GM12878 (cell line): ENCODE measurements around the gene EHD4. TPM values are rescaled to one million over a fixed set of nuclear protein-coding genes. Genes with fewer than 3 reads are reported as not detected.

Source experiments
- ATAC-seq: fragments of 200-7000 bp; cut with Tn5 transposase; 3 replicates; pipeline ENCODE4 v1.9.1; 2020; ENCODE audit warnings: mild to moderate bottlenecking, moderate library complexity
- BruUV-seq: library from RNA; stranded (reverse); fragments of 400-500 nt; replicated peaks from 2 replicates; lab custom pipeline; 2021; lab: Mats Ljungman, UMichigan
- CTCF ChIA-PET: fragments of 300-600 bp; sonication (Branson Sonifier 250); formaldehyde crosslinking; extraction: SDS; loops from one replicate; lab custom pipeline; 2021; ENCODE audit warnings: inconsistent platforms; lab: Yijun Ruan, JAX
- POLR2A ChIA-PET: fragments of 350-600 bp; formaldehyde crosslinking; extraction: SDS; loops from one replicate; lab custom pipeline; 2021; ENCODE audit warnings: inconsistent platforms; lab: Charles Lee
- RAD21 ChIA-PET: fragments of 300-600 bp; sonication (Branson Sonifier 250); formaldehyde crosslinking; loops from one replicate; lab custom pipeline; 2023; ENCODE audit warnings: antibody characterized with exemption; ENCODE audit not compliant: unreplicated experiment; lab: Charles Lee
- SMC1A ChIA-PET: fragments of 300-600 bp; sonication (Branson Sonifier 250); formaldehyde crosslinking; loops from one replicate; lab custom pipeline; 2023; ENCODE audit not compliant: unreplicated experiment, uncharacterized antibody; lab: Charles Lee
- DNase-seq: peaks from one replicate; pipeline ENCODE4 v3.0.0-alpha.2; 2011; ENCODE audit warnings: low read depth, low spot score
- FAIRE-seq: peaks from 3 replicates; lab custom pipeline; 2011; peaks lifted over from hg19 to GRCh38; lab: Jason Lieb, UNC
- H2AFZ ChIP-seq: 2 replicates; pipeline ENCODE4 v1.6.0; 2011; ENCODE audit warnings: low read depth, low read length, control low read depth; ENCODE audit not compliant: control insufficient read depth
- H3K27ac ChIP-seq: 2 replicates; pipeline ENCODE4 v1.5.1; 2011; ENCODE audit warnings: control low read depth; ENCODE audit not compliant: control insufficient read depth, insufficient read depth
- H3K27me3 ChIP-seq, 2 experiments: replicated peaks in 1 of 2; 2 replicates each; pipeline versions ENCODE4 v1.6.0 to v1.6.1; 2011; ENCODE audit warnings: low read length in 1 of 2; ENCODE audit not compliant: control insufficient read depth in 2 of 2, insufficient read depth in 2 of 2
- H3K36me3 ChIP-seq, 2 experiments: 2 replicates each; pipeline ENCODE4 v1.5.1; 2011; ENCODE audit warnings: low read length in 1 of 2; ENCODE audit not compliant: control insufficient read depth in 2 of 2, insufficient read depth in 2 of 2
- H3K4me1 ChIP-seq: 2 replicates; pipeline ENCODE4 v1.6.1; 2011; ENCODE audit warnings: mild to moderate bottlenecking, low read length, moderate library complexity, mixed read lengths; ENCODE audit not compliant: control insufficient read depth, insufficient read depth
- H3K4me2 ChIP-seq: 2 replicates; pipeline ENCODE4 v1.6.0; 2011; ENCODE audit warnings: control low read depth; ENCODE audit not compliant: control insufficient read depth, insufficient read depth
- H3K4me3 ChIP-seq: fragments of 200-600 bp; sonication (generic); 2 replicates; pipeline ENCODE4 v1.5.1; 2016
- H3K79me2 ChIP-seq: 2 replicates; pipeline ENCODE4 v1.6.0; 2011; ENCODE audit warnings: low read length; ENCODE audit not compliant: control insufficient read depth, insufficient read depth
- H3K9ac ChIP-seq: 2 replicates; pipeline ENCODE4 v1.8.0; 2011; ENCODE audit warnings: low read length, control low read depth, mixed read lengths; ENCODE audit not compliant: control insufficient read depth, insufficient read depth
- H3K9me3 ChIP-seq: replicated peaks from 3 replicates; pipeline ENCODE4 v1.5.1; 2011; ENCODE audit warnings: mild to moderate bottlenecking, low read length; ENCODE audit not compliant: control insufficient read depth, insufficient read depth
- H4K20me1 ChIP-seq: 2 replicates; pipeline ENCODE4 v1.6.0; 2011; ENCODE audit not compliant: control insufficient read depth, insufficient read depth
- ASH2L ChIP-seq: fragments of 300-600, 200-600 bp; sonication (generic); IDR thresholded peaks from 2 replicates; pipeline ENCODE4 v1.6.1; 2017; ENCODE audit warnings: low read depth, mild to moderate bottlenecking, borderline replicate concordance
- CEBPB ChIP-seq, 2 experiments: fragments of 150-350 bp in 1 of 2; IDR thresholded peaks; 2 replicates each; pipeline ENCODE4 v1.6.1; 2012 to 2014; ENCODE audit warnings: low read depth in 2 of 2, low read length in 2 of 2, borderline replicate concordance in 1 of 2, inconsistent platforms in 1 of 2
- CEBPZ ChIP-seq: fragments of 150-350 bp; IDR thresholded peaks from 2 replicates; pipeline ENCODE4 v1.6.1; 2016; ENCODE audit warnings: low read depth, low read length
- ETV6 ChIP-seq, 2 experiments: fragments of 450-650 bp in 1 of 2; IDR thresholded peaks in 1 of 2; conservative IDR thresholded peaks in 1 of 2; 2 replicates each; pipeline ENCODE4 v1.6.1; 2014; ENCODE audit warnings: antibody characterized with exemption in 1 of 2, borderline replicate concordance in 1 of 2, low read depth in 1 of 2, mild to moderate bottlenecking in 1 of 2, moderate library complexity in 1 of 2
- HDAC6 ChIP-seq: fragments of 200-600 bp; sonication (generic); IDR thresholded peaks from one replicate; pipeline ENCODE4 v1.8.0; 2017; ENCODE audit warnings: antibody characterized with exemption; ENCODE audit not compliant: unreplicated experiment
- JUND ChIP-seq: IDR thresholded peaks from 2 replicates; pipeline ENCODE4 v1.6.1; 2012; ENCODE audit warnings: low read depth, mild to moderate bottlenecking, low read length, improper control_type of control experiment, moderate library complexity
- KLF5 ChIP-seq: fragments of 450-650 bp; IDR thresholded peaks from 2 replicates; pipeline ENCODE4 v1.6.1; 2014; ENCODE audit warnings: mild to moderate bottlenecking; ENCODE audit not compliant: partially characterized antibody
- MTA3 ChIP-seq: IDR thresholded peaks from 2 replicates; pipeline ENCODE4 v1.6.1; 2012; ENCODE audit warnings: low read length, inconsistent platforms, borderline replicate concordance
- NBN ChIP-seq: fragments of 450-650 bp; IDR thresholded peaks from 2 replicates; pipeline ENCODE4 v1.6.1; 2016
- SIN3A ChIP-seq: IDR thresholded peaks from 2 replicates; pipeline ENCODE4 v1.6.1; 2012; ENCODE audit warnings: low read depth, low read length, improper control_type of control experiment
- ZBTB40 ChIP-seq: fragments of 450-650 bp; IDR thresholded peaks from 2 replicates; pipeline ENCODE4 v1.6.1; 2016; ENCODE audit warnings: mild to moderate bottlenecking, moderate library complexity, borderline replicate concordance
- WGBS: methylation state at CpG from one replicate; pipeline ENCODE4 v1.1.6; 2016; ENCODE audit warnings: low lambda C conversion rate; ENCODE audit not compliant: insufficient replicate concordance, insufficient coverage; ENCODE audit errors: missing lambda C conversion rate; 5-methylcytosine and 5-hydroxymethylcytosine counted together
- in situ Hi-C: fragments of 300-500 bp; cut with MboI; formaldehyde crosslinking; loops from 9 replicates; pipeline ENCODE4 v1.14.3; 2018; ENCODE audit warnings: mixed read lengths
- intact Hi-C: fragments of 100-400 bp; cut with micrococcal nuclease; formaldehyde crosslinking; loops from one replicate; pipeline ENCODE4 v1.14.2; 2022; ENCODE audit not compliant: unreplicated experiment
- polyA plus RNA-seq, 11 experiments: library from polyadenylated mRNA; depleted of rRNA in 4 of 11; unstranded in 6 of 11; stranded (reverse) in 5 of 11; fragments of >200 nt; fragmentation: Nextera tagmentation in 4 of 11; fragmentation: Illumina TruSeq in 1 of 11; extraction: Ambion mirVana in 4 of 11; extraction: Trizol in 1 of 11; gene quantifications; 1 replicate in 1 of 11; 2 replicates in 10 of 11; pipeline versions ENCODE4 v1.2.1 to v1.2.3, GENCODE V29; 2011 to 2016; ENCODE audit warnings: inconsistent platforms in 2 of 11, missing spikeins in 2 of 11, low read depth in 1 of 11
- total RNA-seq, 4 experiments: library from RNA; depleted of rRNA in 3 of 4; stranded (reverse); fragments of >200 nt in 3 of 4; fragmentation: Illumina TruSeq in 1 of 4; extraction: Trizol in 1 of 4; gene quantifications; 2 replicates each; pipeline versions ENCODE4 v1.2.1 to v1.2.3, GENCODE V29; 2013 to 2021

Gene EHD4
- total and polyA plus RNA-seq, 10 of the 15 experiments (the other 5 are each of a cell fraction or from before 2014, with no cell fraction given) = 4.2 to 62.9 (median 44.7) TPM

GRCh38 chr15:41923401-41923997 lies 48.9 kb downstream of the EHD4 start:
- Histone ChIP-seq H4K20me1 (no peaks in the 10 kb centered on the region; the same call in 1 of the 2 replicates), H3K9me3 (no peaks in the 10 kb centered on the region), H3K27ac (no peak overlapping the region), H3K4me2 (no peak overlapping the region), H3K4me3 (no peak overlapping the region), H3K36me3 (peaks cover 19 to 25% of the 10 kb centered on the region in 2 experiments), H3K9ac (no peak overlapping the region), H3K27me3 (no peaks in the 10 kb centered on the region), H3K4me1 (peaks cover 32% of the 10 kb centered on the region), H3K79me2 (peaks cover 19% of the 10 kb centered on the region), H2AFZ (no peak overlapping the region)
- intact Hi-C loops (no loop called here), in situ Hi-C loops (no loop called here)
- no peak for DNase-seq
- BruUV-seq = no TSS peak
- TF ChIP-seq HDAC6 (no peak), JUND (no peak), SIN3A (no peak), ASH2L (no peak), ETV6 (conservative IDR thresholded peaks at IDR 0.05 in 1 of 2, IDR thresholded peaks at IDR 0.05 in 1 of 2; ENCODE audit: borderline replicate concordance in 1 of 2, low read depth in 1 of 2) (no peak), CEBPB (IDR thresholded peaks at IDR 0.05; ENCODE audit: borderline replicate concordance in 1 of 2, low read depth in 2 of 2, low read length in 2 of 2) (no peak), MTA3 (no peak), CEBPZ (no peak), ZBTB40 (no peak), NBN (no peak), KLF5 (no peak)
- ChIA-PET RAD21 (interaction anchor here (1.2 to 1.7 kb wide), 2 partner anchors 49 to 150 kb away, joined by 3 to 4 read pairs; partner anchors contain the start of genes EHD4 and MAPKBP1), CTCF (interaction anchor here (0.5 to 4.4 kb wide), 5 partner anchors 11 to 371 kb away, joined by 3 to 16 read pairs (median 3); partner anchors contain the start of gene MAPKBP1), SMC1A (interaction anchor here (0.6 to 1.1 kb wide), 2 partner anchors 46 to 1336 kb away, joined by 4 to 5 read pairs; no protein-coding TSS in a partner anchor), POLR2A (interaction anchor here (1.0 to 1.1 kb wide), 2 partner anchors 48 to 96 kb away, joined by 3 to 4 read pairs; partner anchors contain the start of gene JMJD7)
- no peak; the same call in 2 of the 3 replicates for ATAC-seq
- no peak for FAIRE-seq
- WGBS = 69% methylated on average over 3 of the region's 3 CpGs
